Mononuclear cell (primary cell): ENCODE measurements around the gene AHCY. TPM values are rescaled to one million over a fixed set of nuclear protein-coding genes. Genes with fewer than 3 reads are reported as not detected.
"Not testable (repeated sequence)": the region's sequence is repeated elsewhere in the genome, so short reads cannot be mapped to it uniquely, and the experiment has no call there.

ENCODE experiments used
- H3K27me3 ChIP-seq: 2 replicates; pipeline ENCODE4 v1.6.0; 2011; ENCODE audit warnings: low read length, control low read depth; ENCODE audit not compliant: insufficient read depth
- H3K4me1 ChIP-seq: 2 replicates; pipeline ENCODE4 v1.5.1; 2011; ENCODE audit warnings: mild to moderate bottlenecking, low read length, control low read depth; ENCODE audit not compliant: insufficient read depth
- H3K4me3 ChIP-seq: 2 replicates; pipeline ENCODE4 v1.5.1; 2011; ENCODE audit warnings: mild to moderate bottlenecking, low read length, moderate library complexity
- H3K9me3 ChIP-seq: 2 replicates; pipeline ENCODE4 v1.5.1; 2011; ENCODE audit warnings: low read depth, mild to moderate bottlenecking, control low read depth, low read length
- total RNA-seq: library from RNA; depleted of rRNA; stranded (reverse); fragments of >200 nt; gene quantifications from one replicate; pipeline ENCODE4 v1.2.3, GENCODE V29; 2012

AHCY gene
- total RNA-seq = 21.0 TPM

DNA sequence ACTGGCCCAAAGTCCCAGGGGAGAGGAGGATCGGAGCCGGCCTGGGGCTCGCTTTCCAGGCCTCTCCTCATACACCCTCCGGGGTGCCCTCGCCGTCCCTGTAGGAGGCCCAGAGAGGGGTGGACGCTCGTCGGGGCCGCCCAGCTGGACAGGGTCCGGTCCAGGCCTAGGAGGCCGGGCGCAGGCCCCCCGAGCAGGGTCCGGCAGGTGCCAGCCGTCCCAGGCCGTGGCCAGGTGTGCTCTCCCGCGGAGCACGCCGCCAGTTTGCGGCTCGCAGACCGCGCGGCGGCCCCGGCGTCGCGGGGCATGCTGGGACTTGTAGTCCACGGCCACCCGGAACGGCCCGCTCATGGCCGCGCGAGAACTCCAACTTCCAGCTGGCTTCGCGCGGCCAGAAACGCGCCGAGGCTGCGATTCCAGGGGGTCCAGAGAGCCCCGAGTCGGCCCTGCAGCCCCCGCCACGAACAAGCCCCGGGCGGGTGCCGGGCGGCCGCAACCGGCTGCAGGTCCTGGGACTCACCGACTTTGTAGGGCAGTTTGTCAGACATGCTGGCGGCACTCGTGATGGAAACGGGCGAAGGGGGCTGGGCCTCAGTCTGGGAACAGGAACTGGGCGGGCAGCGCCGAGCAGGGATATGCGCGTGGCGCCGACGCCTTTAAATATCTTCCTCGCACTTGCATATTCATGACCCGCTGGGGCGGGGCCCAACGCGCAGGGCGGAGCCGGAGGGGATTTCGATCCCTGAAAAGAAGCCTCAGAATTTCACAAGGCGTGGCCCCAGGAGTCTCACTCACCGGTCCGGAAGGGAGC lies at the start of gene AHCY:
Gene AHCY, minus strand, starts transcription at position 633 of the 811 bp plus-strand sequence. Its CDS starts 85 bp downstream, at position 548.
- Histone ChIP-seq H3K27me3 (no peaks in the 10 kb centered on the region), H3K4me1 (peaks cover 50% of the 10 kb centered on the region), H3K4me3 (peak within 1 kb of the TSS; percentile 72), H3K9me3 (no peaks in the 10 kb centered on the region)

DNA sequence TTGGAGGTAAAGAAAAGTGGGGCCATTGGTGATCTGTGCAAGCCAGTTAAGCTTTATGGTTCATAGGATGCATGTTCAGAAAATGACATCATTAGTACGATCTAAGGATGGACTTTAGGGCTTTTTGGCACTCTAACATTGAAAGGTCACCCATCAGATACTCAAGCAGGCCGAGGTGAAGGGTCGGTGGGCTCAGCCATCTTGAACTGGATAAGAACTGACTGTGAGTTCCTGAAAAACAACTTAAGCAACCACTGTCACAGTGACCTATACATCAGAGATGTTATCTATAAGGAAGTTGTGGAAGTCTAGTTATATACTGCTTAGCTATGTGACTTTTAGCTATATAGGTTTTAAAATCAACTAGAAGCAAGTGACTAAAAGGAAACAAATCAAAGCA lies 46.9 kb upstream of the AHCY start:
- Histone ChIP-seq H3K4me3 (no peak overlapping the region), H3K4me1 (no peaks in the 10 kb centered on the region), H3K9me3 (no peaks in the 10 kb centered on the region), H3K27me3 (no peaks in the 10 kb centered on the region)

DNA sequence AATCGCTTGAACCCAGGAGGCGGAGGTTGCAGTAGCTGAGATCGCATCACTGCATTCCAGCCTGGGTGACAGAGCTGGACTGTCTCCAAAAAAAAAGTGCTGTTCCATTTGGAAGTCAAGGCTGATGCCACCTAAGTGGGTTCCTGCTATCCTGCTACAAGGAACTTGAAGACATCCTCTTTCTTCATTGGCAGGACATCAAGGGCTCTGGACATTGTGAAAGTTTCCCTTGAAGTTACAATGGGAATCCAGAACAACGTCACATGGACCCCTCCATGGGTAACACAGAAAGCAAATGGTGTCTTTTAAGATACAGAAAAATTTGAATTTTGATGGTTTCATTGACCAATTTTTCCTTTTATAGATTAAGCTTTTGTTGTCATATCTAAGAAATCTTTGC lies 44.4 kb upstream of the AHCY start:
- Histone ChIP-seq H3K9me3 (no peaks in the 10 kb centered on the region), H3K4me1 (no peaks in the 10 kb centered on the region), H3K27me3 (no peaks in the 10 kb centered on the region), H3K4me3 (no peak overlapping the region)

DNA sequence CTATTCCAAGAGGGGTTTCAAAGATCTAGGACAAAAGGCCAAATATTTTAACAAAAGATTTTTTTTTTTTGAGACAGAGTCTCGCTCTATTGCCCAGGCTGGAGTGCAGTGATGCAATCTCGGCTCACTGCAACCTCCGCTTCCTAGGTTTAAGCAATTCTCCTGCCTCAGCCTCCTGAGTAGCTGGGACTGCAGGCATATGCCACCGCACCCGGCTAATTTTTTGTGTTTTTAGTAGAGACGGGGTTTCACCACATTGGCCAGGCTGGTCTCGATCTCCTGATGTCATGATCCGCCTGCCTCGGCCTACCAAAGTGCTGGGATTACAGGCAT lies 43.3 kb upstream of the AHCY start:
- not testable (repeated sequence) for H3K4me3 ChIP-seq, H3K27me3 ChIP-seq, H3K4me1 ChIP-seq, H3K9me3 ChIP-seq

DNA sequence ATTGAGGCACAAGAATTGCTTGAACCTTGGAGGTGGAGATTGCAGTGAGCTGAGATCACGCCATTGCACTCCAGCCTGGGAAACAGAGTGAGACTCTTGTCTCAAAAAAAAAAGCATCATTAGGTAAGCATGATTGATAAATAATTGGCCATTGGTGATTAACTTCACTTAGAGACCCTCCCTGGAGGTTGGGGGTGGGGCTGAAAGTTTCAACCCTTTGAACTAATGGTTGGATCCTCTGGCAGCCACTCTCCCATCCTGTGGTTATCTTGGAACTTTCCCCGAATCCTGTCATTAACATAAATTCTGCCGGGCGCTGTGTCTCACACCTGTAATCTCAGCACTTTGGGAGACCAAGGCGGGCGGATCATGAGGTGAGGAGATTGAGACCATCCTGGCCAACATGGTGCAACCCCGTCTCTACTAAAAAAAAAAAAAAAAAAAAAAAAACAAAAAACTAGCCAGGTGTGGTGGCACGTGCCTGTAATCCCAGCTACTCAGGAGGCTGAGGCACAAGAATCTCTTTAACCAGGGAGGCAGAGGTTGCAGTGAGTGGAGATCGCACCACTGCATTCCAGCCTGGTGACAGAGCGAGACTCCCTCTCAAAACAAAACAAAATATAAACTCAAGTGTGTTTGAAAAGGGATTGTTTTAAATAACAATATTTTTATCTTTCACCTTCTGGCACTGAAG lies 42.8 kb upstream of the AHCY start:
- H3K27me3 ChIP-seq, H3K9me3 ChIP-seq, H3K4me1 ChIP-seq, H3K4me3 ChIP-seq: not testable (repeated sequence)

DNA sequence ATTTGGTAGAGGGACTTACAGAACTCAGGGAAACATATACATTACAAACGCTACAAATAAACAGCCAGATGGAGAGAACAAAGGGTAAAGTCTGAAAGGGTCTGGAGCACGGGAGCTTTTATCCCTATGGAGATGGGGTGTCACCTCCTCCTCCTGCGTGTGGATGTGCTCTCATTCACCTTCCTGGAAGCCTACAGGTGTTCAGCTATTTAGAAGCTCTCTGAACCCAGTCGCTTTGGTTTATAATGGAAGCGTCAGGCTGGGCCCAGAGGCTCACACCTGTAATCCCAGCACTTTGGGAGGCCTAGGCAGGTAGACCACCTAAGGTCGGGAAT lies 42.2 kb upstream of the AHCY start:
- H3K27me3 ChIP-seq = no peaks in the 10 kb centered on the region

DNA sequence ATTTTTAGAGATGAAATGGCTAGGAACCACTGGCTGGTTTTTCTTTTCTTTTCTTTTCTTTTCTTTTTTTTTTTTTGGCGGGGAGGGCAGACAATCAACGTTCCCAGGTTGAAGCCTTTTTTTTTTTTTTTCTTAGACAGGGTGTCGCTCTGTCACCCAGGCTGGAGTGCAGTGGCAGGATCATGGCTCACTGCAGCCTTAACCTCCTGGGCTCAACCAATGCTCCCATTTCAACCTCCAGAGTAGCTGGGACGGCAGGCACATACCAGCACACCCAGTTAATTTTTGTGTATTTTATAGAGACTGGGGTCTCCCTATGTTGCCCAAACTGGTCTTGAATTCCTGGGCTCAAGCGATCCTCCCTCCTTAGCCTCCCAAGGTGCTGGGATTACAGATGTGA lies 41.1 kb upstream of the AHCY start:
- H3K9me3 ChIP-seq = no peaks in the 10 kb centered on the region
- H3K27me3 ChIP-seq = no peaks in the 10 kb centered on the region
- H3K4me3 ChIP-seq = no peak overlapping the region
- H3K4me1 ChIP-seq = no peaks in the 10 kb centered on the region

More for the DNA sequence above, 42.2 kb upstream of the AHCY start:
- Histone ChIP-seq H3K4me1 (no peaks in the 10 kb centered on the region), H3K4me3 (no peak overlapping the region), H3K9me3 (no peaks in the 10 kb centered on the region)

DNA sequence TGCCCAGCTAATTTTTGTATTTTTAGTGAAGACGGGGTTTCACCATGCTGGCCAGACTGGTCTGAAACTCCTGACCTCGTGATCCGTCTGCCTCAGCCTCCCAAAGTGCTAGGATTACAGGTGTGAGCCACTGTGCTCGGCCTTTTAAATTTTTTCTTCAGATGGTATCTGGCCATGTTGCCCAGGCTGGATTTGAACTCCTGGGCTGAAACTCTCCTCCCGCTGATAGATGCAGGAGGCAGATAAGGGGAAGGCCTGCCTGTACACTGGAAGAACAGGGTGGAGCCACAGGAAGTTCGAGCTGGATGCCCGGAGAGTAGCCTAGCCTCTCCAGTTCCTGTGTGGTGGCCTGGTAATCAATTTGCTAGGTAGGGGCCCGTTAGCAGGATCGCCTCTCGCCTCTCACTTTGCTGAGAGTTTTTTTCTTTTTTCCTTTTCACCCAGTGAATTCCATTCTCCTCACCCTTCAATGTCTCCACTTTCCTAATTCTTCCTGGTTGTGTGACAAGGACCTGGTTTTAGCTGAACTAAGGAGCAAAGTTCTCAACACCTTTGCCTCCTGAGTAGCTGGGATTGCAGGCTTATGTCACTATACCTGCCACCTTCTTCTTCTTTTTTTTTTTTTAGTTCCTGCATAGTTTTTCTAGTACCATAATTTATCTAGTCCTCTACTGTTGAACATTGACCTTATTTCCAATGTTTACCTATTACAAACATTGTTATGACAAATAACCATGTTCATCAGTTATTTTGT lies 40.5 kb upstream of the AHCY start:
- H3K4me3 ChIP-seq = no peak overlapping the region
- H3K27me3 ChIP-seq = no peaks in the 10 kb centered on the region
- no peaks in the 10 kb centered on the region for H3K9me3 ChIP-seq
- no peaks in the 10 kb centered on the region for H3K4me1 ChIP-seq

DNA sequence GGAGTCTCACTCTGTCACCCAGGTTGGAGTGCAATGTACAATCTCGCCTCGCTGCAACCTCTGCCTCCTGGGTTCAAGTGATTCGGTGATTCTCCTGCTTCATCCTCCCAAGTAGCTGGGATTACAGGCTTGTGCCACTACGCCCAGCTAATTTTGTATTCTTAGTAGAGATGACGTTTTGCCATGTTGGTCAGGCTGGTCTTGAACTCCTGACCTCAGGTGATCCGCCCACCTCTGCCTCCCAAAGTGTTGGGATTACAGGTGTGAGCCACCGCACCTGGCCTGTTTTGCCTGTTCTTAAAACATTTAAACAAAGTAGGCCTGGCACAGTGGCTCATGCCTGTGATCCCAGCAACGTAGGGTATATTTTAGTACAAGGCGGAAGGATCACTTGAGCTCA lies 38.0 kb upstream of the AHCY start:
- not testable (repeated sequence) for H3K9me3 ChIP-seq, H3K4me3 ChIP-seq, H3K4me1 ChIP-seq, H3K27me3 ChIP-seq

DNA sequence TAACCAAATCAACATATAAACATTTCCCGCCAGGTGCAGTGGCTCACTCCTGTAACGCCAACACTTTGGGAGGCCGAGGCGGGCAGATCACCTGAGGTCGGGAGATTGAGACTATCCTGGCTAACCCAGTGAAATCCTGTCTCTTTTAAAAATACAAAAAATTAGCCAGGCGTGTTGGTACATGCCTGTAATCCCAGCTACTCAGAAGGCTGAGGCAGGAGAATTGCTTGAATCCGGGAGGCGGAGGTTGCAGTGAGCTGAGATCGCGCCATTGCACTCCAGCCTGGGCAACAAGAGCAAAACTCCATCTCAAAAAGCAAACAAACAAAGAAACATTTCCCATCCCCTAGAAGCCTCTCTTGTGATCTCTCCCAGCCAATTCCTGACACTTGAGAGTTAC lies 37.6 kb upstream of the AHCY start:
- H3K4me1 ChIP-seq, H3K9me3 ChIP-seq, H3K27me3 ChIP-seq, H3K4me3 ChIP-seq: not testable (repeated sequence)

DNA sequence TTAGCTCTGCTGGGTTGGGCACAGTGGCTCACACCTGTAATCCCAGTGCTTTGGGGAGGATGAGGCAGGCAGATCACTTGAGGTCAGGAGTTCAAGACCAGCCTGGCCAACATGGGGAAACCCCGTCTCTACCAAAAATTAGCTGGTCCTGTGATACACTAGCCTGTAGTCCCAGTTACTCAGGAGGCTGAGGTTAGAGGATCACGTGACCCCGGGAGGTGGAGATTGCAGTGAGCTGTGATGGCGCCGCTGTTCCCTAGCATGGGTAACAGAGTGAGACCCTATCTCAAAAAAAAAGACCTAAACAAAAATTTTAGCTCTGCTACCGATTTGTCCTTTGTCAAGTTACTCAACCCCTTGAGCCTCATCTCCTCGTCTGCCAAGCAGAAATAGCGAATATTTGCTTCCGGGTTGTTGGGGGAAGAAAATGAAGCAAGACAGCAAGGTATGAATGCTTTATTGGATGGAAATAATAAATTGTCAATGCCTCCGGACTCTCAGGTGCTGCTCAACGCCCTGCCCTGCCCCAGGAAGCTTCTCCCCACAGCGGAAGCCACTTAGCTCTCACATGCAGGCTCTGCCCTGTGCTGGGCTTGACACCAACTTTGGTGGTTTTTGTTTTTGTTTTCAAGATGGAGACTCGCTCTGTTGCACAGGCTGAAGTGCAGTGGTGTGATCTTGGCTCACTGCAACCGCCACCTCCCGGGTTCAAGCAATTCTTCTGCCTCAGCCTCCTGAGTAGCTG lies 35.0 kb upstream of the AHCY start:
- no peak overlapping the region for H3K4me3 ChIP-seq
- no peaks in the 10 kb centered on the region for H3K27me3 ChIP-seq
- H3K9me3 ChIP-seq = no peaks in the 10 kb centered on the region
- H3K4me1 ChIP-seq = no peaks in the 10 kb centered on the region

DNA sequence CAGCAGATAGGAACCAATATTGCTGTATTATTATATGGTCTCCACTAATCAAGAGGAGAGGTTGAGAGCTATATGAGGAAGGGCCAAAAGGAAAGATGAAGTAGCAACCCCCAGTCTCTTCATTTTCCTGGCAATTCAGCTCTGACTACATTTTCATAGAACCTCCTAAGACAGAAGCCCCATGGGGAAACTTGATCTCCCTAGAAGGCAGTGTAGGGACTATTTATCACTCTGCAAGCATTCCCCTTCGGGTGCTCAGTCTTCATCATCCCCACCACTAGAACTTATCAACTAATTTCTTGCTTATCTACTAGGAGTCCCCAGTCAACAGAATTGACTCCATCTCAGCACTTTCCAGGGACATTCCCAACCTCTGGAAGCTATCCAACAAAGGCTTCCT lies 34.4 kb upstream of the AHCY start:
- Histone ChIP-seq H3K27me3 (no peaks in the 10 kb centered on the region), H3K4me3 (no peak overlapping the region), H3K4me1 (no peaks in the 10 kb centered on the region), H3K9me3 (no peaks in the 10 kb centered on the region)

DNA sequence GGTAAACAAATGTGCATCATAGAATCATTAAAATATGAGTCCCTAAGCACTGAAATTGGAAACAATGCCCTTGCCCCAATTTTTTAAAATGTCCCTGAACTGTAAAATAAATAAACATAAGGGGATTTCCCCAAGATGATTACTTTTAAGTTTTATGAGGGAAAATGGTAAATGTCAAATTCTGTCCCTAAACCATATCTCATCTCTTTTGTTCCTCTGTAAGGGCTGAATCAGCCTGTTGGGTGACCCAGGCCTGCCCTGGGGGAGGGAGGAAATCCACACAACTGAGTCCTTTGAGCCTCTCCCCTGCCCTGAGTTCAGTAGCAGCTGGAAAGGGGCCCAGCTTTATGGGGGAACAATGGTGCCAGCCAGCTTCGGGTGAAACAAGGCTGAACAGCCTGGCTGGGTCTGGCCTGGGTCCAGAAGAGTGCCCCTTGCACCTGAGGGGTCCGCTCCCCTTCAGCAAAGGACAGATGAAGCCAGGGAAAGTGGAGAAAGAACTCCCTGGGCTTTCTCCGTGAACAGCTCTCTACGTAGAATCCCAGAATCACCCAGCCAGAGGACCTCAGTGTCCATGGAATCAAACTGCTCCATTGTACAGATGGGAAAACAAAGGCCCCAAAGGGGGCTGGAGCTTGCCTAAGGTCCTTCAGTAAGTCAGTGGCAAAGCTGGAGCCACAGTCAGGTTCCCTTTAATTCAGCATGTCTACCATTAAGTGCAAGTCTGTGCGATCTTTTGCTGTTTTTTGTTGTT lies 31.7 kb upstream of the AHCY start:
- Histone ChIP-seq H3K4me1 (no peaks in the 10 kb centered on the region), H3K4me3 (no peak overlapping the region), H3K9me3 (no peaks in the 10 kb centered on the region), H3K27me3 (no peaks in the 10 kb centered on the region)

DNA sequence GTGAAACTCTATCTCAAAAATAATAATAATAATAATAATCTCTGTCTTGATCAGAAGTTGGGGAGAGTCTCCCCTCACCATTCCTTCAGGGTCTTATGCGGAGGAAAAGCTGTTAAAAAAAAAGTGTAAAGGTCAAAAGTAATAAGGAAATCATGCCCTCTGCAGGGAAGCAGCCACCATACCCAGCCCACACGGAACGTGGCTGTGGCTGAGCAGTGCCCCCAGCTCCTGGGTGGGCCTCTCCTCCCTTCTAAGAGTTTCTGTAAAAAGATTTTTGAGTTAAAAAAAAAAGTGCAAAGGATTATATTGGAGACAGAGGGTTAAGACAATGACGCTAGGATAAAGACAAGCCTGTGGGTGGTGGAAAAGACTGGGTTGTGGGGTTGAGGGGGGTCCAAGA lies 30.6 kb upstream of the AHCY start:
- no peaks in the 10 kb centered on the region for H3K27me3 ChIP-seq
- H3K4me1 ChIP-seq = no peaks in the 10 kb centered on the region
- H3K9me3 ChIP-seq = no peaks in the 10 kb centered on the region
- H3K4me3 ChIP-seq = no peak overlapping the region
